Mammary epithelial cell (primary cell): ENCODE measurements around the gene ZBTB7A.

Experiments
- CTCF ChIP-seq, 2 donors: IDR thresholded peaks in 1 of 2; conservative IDR thresholded peaks in 1 of 2; 2 replicates each; pipeline ENCODE4 v1.5.1; 2011 to 2012; ENCODE audit warnings: inconsistent platforms in 2 of 2, low read length in 2 of 2, mild to moderate bottlenecking in 2 of 2, control low read depth in 1 of 2, low read depth in 1 of 2; ENCODE audit not compliant: insufficient read depth in 1 of 2; ENCODE audit errors: extremely low read depth in 1 of 2
- EZH2 ChIP-seq: IDR thresholded peaks from 2 replicates; pipeline ENCODE4 v1.6.1; 2012; ENCODE audit warnings: low read length, inconsistent platforms, borderline replicate concordance

- TF ChIP-seq CTCF (conservative IDR thresholded peaks at IDR 0.05 in 1 of 2, IDR thresholded peaks at IDR 0.05 in 1 of 2; ENCODE audit: extremely low read depth in 1 of 2, insufficient read depth in 1 of 2, low read depth in 1 of 2, low read length in 2 of 2) (no peak), EZH2 (no peak)
Measured at GRCh38 chr19:4019578-4019977, 47.1 kb downstream of the ZBTB7A start.
